HL-60 (cell line): ENCODE results near the gene ADGRB2.

Experiments
- DNase-seq, 2 experiments: peaks; one replicate each; pipeline ENCODE4 v3.0.0-alpha.2; 2010 to 2020; ENCODE audit warnings: low read depth in 1 of 2, low spot score in 1 of 2
- H3K27ac ChIP-seq: fragments of 250-450 bp; sonication (Bioruptor Pico); replicated peaks from 2 replicates; pipeline ENCODE4 v1.5.1; 2020; ENCODE audit warnings: mild to moderate bottlenecking, moderate library complexity
- H3K27me3 ChIP-seq: fragments of 250-450 bp; sonication (Bioruptor Pico); 2 replicates; pipeline ENCODE4 v1.5.1; 2021; ENCODE audit warnings: mild to moderate bottlenecking, moderate library complexity; ENCODE audit not compliant: insufficient read depth, poor library complexity, severe bottlenecking
- H3K4me3 ChIP-seq: replicated peaks from 2 replicates; pipeline ENCODE4 v1.5.1; 2011; ENCODE audit warnings: mild to moderate bottlenecking, control low read depth, low read length; ENCODE audit not compliant: insufficient read depth
- GABPA ChIP-seq: IDR thresholded peaks from 2 replicates; pipeline ENCODE4 v1.6.1; 2012; ENCODE audit warnings: low read depth
- POLR2AphosphoS5 ChIP-seq: IDR thresholded peaks from 2 replicates; pipeline ENCODE4 v1.6.1; 2012; ENCODE audit warnings: low read depth
- SPI1 ChIP-seq: IDR thresholded peaks from 2 replicates; pipeline ENCODE4 v1.6.1; 2012; ENCODE audit warnings: low read depth, mild to moderate bottlenecking, borderline replicate concordance
- TF ChIP-seq, protein P1 (sequence below): IDR thresholded peaks from 2 replicates; pipeline ENCODE4 v1.6.1; 2012; ENCODE audit warnings: low read depth; ENCODE audit not compliant: insufficient replicate concordance
- TF ChIP-seq, protein P2 (sequence below): IDR thresholded peaks from one replicate; pipeline ENCODE4 v1.5.1; 2011; ENCODE audit warnings: low read length, control low read depth, inconsistent platforms; ENCODE audit not compliant: insufficient read depth

Gene ADGRB2

DNA sequence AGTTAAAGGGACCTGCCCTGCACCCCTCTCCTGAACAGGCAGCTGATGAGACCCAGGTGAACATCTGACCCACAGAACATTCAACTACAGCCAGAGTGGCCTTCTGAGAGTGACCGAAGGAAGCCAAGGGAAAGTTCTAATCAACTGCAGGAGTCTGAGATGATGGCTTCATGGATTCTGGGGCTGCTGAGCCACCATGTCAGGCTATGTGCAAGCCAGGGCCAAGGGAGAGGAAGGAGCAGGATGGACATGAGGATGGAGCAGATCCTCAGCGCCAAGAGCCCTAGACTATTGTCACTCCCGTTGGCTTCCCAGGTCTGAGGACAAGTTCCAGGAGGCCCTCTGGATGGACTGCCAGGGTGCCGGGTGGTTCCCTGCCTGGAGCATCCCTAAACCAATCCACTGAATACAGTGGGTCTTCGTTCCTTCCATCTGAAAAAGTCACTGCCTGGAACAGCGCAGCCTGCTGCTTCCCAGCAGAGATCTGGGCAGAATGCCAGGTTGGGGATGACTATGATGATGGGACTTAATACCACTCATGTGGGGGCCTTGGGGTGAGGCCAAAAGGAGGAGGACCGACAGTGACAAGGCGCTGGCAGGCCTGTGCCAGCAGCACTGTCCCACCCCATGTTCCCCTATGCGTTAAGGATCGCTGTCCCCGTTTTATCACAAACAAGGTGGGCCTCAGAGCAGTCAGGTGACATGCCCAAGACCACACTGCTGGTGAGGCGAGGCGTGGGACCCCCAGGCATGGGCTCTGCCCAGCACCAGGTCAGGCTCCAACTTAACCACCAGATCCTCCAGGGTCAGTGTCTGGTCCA, 31.9 kb upstream of the ADGRB2 start:
- Histone ChIP-seq H3K27me3 (peaks cover 4% of the 10 kb centered on the region), H3K27ac (no peak overlapping the region), H3K4me3 (no peak overlapping the region)
- no peak for DNase-seq
- TF ChIP-seq, protein P1, sequence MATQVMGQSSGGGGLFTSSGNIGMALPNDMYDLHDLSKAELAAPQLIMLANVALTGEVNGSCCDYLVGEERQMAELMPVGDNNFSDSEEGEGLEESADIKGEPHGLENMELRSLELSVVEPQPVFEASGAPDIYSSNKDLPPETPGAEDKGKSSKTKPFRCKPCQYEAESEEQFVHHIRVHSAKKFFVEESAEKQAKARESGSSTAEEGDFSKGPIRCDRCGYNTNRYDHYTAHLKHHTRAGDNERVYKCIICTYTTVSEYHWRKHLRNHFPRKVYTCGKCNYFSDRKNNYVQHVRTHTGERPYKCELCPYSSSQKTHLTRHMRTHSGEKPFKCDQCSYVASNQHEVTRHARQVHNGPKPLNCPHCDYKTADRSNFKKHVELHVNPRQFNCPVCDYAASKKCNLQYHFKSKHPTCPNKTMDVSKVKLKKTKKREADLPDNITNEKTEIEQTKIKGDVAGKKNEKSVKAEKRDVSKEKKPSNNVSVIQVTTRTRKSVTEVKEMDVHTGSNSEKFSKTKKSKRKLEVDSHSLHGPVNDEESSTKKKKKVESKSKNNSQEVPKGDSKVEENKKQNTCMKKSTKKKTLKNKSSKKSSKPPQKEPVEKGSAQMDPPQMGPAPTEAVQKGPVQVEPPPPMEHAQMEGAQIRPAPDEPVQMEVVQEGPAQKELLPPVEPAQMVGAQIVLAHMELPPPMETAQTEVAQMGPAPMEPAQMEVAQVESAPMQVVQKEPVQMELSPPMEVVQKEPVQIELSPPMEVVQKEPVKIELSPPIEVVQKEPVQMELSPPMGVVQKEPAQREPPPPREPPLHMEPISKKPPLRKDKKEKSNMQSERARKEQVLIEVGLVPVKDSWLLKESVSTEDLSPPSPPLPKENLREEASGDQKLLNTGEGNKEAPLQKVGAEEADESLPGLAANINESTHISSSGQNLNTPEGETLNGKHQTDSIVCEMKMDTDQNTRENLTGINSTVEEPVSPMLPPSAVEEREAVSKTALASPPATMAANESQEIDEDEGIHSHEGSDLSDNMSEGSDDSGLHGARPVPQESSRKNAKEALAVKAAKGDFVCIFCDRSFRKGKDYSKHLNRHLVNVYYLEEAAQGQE, result no peak
- TF ChIP-seq GABPA, result no peak
- TF ChIP-seq SPI1, result no peak
- no peak for TF ChIP-seq POLR2AphosphoS5
- TF ChIP-seq, protein P2, sequence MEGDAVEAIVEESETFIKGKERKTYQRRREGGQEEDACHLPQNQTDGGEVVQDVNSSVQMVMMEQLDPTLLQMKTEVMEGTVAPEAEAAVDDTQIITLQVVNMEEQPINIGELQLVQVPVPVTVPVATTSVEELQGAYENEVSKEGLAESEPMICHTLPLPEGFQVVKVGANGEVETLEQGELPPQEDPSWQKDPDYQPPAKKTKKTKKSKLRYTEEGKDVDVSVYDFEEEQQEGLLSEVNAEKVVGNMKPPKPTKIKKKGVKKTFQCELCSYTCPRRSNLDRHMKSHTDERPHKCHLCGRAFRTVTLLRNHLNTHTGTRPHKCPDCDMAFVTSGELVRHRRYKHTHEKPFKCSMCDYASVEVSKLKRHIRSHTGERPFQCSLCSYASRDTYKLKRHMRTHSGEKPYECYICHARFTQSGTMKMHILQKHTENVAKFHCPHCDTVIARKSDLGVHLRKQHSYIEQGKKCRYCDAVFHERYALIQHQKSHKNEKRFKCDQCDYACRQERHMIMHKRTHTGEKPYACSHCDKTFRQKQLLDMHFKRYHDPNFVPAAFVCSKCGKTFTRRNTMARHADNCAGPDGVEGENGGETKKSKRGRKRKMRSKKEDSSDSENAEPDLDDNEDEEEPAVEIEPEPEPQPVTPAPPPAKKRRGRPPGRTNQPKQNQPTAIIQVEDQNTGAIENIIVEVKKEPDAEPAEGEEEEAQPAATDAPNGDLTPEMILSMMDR, result no peak

DNA sequence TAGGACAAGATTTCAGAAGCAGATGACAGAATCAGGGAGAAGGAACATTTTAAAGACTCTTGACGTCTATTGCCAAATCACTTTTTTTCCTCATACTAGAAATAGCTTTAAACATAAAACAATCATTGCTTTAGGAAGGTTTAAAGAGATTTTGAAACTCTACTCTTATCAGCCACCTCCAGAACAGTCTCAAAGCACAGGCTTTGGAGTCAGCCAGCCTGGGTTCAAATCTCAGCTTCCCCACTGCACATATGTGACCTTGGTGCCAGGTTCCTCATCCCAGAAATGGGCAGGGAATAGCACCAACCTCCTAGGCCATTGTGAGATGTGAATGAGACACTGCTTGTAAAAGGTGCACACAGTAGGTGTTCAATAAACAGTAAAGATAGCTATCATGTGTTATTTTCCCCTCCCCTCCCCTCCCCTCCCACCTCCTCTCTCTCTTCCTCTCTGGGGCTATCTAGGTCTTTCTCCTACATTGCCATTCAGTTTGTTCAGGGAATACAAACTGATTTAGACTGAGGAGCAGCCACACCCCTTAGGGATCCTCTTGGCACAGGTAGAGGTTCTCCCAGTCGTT, 31.0 kb upstream of the ADGRB2 start:
- no peak for DNase-seq
- TF ChIP-seq POLR2AphosphoS5 (no peak), GABPA (no peak), SPI1 (no peak)
- TF ChIP-seq, protein P2, result no peak
- TF ChIP-seq, protein P1, result no peak
- H3K27ac ChIP-seq, result no peak overlapping the region
- H3K27me3 ChIP-seq, result peaks cover 4% of the 10 kb centered on the region
- H3K4me3 ChIP-seq, result no peak overlapping the region

DNA sequence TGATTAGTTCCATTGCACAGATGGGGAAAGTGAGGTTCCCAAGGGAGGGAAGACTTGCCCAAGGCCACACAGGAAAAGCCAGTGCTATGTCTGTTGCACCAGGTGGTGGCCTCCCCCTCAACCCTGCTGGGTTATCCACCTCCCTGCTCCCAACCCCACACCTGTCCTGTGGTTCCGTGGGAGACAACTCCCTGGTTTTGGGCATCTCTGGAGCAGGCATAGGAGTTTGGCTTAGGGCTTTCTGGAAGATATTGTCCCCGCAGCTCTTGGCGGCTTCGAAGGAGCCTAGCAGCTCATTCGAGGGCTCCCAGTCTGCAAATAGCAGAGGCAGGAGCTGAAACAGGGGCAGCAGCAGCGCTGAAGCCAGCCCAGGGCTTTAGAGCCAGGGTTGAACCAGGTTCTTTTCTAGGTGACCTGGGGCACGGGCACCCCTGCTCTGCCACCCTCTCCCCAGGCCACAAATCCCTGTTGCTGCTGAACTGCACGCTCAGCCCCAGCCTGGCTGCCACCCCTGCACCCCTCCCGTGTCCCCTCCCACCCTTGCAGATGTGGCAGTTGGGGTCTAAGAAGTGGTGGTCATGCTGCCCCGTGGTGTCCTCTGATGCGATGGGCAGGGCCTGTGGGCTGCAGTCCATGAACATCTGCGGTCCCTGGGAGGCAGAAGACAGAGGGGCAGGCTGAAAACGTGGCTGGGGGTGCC, 29.6 kb upstream of the ADGRB2 start:
- no peak overlapping the region for H3K27ac ChIP-seq
- no peak overlapping the region for H3K4me3 ChIP-seq
- H3K27me3 ChIP-seq, result peaks cover 4% of the 10 kb centered on the region
- no peak for DNase-seq
- TF ChIP-seq, protein P1, result no peak
- TF ChIP-seq, protein P2, result no peak
- TF ChIP-seq SPI1 (no peak), GABPA (no peak), POLR2AphosphoS5 (no peak)
